Measurements from ENCODE around the gene LIX1L.

DNA sequence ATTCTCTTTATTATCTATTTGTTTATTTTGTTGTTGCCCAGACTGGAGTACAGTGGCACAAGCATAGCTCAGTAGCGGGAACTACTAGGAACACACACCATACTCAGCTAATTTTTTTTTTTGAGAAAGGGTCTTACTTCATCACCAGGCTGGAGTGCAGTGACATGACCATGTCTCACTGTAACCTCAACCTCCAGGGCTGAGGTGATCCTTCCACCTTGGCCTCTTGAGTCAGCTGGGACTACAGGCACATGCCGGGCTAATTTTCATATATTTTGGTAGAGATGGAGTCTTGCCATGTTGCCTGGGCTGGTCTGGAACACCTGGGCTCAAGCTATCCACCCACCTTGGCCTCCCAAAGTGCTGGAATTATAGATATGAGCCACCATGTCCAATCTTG lies 43.9 kb upstream of the LIX1L start:
- TF ChIP-seq, protein P1, sequence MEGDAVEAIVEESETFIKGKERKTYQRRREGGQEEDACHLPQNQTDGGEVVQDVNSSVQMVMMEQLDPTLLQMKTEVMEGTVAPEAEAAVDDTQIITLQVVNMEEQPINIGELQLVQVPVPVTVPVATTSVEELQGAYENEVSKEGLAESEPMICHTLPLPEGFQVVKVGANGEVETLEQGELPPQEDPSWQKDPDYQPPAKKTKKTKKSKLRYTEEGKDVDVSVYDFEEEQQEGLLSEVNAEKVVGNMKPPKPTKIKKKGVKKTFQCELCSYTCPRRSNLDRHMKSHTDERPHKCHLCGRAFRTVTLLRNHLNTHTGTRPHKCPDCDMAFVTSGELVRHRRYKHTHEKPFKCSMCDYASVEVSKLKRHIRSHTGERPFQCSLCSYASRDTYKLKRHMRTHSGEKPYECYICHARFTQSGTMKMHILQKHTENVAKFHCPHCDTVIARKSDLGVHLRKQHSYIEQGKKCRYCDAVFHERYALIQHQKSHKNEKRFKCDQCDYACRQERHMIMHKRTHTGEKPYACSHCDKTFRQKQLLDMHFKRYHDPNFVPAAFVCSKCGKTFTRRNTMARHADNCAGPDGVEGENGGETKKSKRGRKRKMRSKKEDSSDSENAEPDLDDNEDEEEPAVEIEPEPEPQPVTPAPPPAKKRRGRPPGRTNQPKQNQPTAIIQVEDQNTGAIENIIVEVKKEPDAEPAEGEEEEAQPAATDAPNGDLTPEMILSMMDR (IDR thresholded peaks at IDR 0.05): no peak
- no peak for TF ChIP-seq EZH2 (IDR thresholded peaks at IDR 0.05)
